GM13976 (cell line): ENCODE measurements around the gene CYP11A1.

Experiments used
- DNase-seq: peaks from one replicate; pipeline ENCODE4 v3.0.0; 2012; ENCODE audit warnings: low spot score
- CTCF ChIP-seq: IDR thresholded peaks from 2 replicates; pipeline ENCODE4 v1.5.1; 2012; ENCODE audit warnings: borderline replicate concordance, mild to moderate bottlenecking; ENCODE audit not compliant: insufficient read depth; ENCODE audit errors: extremely low read depth, missing control alignments, control extremely low read depth
- in situ Hi-C: fragments of 300-500 bp; cut with MboI; formaldehyde crosslinking; loops from one replicate; pipeline ENCODE4 v1.12.0; 2022; ENCODE audit warnings: low sequenced_read_pairs, mixed read lengths, inconsistent platforms; ENCODE audit not compliant: unreplicated experiment

CYP11A1 gene

DNA sequence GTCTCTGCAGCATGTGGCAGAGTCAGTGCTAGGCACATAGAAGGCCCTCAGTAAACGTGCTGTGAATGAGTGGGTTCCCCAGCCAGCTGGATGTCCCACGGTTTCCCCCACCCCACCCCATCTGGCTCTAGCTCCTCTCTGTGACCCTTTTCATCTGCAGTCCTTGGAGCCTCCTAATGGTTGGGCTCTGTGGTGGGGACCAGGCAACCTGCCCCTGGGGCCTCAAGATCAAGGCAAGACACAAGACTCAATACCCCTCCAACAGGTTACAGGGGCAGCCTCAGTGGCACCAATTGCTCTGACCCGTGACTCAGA is 17.1 kb upstream of the CYP11A1 start:
- TF ChIP-seq CTCF, result no peak
- no peak for DNase-seq
- in situ Hi-C loops, result loop anchor here (5.0 kb wide), 1 partner anchor 53 kb away; no protein-coding TSS in a partner anchor

DNA sequence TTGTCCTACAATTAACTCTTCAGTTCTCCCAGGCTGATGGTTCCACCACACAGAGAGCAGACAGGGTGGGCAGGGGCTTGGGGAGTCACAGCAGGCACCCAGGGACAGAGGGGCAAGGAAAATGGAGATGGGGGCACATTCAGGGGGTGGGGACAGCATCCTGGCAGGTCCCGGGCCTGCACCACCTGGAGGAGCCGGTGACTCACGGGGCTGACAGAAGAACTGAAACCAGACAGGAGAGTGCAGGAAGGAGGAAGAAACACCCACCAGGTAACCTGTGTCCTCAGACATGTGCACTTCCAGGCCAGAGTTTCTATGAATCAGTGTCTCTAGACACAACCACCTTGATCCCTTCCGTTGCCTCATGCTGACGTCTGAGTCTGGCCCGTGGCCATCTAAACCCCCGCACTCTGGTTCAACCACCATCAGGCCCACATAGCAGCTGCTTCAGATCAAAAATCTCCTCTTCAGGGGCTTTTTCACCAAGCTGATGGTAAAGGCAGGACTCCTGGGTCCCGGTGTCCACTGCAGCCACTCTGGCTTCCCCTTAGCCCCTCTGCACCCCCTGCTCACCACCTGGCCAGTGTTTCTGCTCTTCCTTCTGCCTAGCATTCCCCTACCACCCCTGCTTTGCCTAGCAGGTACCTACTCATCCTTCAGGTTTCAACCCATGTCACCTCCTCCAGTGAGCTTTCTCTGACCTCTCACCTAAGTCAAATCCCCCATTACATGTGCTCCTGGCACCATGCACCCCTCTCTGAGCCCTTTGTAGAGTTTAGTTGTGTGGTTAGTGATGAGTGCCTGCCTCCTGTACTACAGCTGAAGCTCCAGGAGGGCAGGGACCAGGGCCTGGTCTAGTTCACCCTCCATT is 16.5 kb upstream of the CYP11A1 start:
- DNase-seq, result peak; percentile 87
- TF ChIP-seq CTCF, result peak; percentile 16
- in situ Hi-C loops, result loop anchor here (5.0 kb wide), 1 partner anchor 53 kb away; no protein-coding TSS in a partner anchor

DNA sequence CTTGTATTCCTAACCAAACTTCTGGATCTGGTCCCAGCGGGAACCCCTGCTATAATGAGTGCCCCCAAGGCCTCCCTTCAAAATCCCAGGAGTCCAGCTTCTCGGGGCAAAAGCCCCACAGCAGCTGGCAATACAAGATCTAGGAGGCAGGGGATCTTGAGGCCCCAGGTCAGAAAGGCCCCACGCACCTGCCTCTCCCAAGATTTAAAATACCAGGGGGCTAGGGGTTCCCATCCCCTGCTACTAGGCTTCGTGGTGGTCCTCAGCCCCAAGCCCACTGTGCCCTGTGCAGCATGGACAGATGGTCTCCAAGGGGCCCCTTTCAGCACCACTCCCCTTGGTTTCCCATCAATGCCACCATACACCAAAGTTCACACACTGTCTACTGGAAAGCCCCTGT is 15.8 kb upstream of the CYP11A1 start:
- in situ Hi-C loops, result loop anchor here (5.0 kb wide), 1 partner anchor 54 kb away; no protein-coding TSS in a partner anchor
- no peak for TF ChIP-seq CTCF
- DNase-seq, result no peak

GRCh38 chr15:74382004-74382816 is 14.8 kb upstream of the CYP11A1 start:
- peak; percentile 85 for DNase-seq
- in situ Hi-C loops, result loop anchor here (5.0 kb wide), 1 partner anchor 55 kb away; no protein-coding TSS in a partner anchor
- peak; percentile 95 for TF ChIP-seq CTCF

DNA sequence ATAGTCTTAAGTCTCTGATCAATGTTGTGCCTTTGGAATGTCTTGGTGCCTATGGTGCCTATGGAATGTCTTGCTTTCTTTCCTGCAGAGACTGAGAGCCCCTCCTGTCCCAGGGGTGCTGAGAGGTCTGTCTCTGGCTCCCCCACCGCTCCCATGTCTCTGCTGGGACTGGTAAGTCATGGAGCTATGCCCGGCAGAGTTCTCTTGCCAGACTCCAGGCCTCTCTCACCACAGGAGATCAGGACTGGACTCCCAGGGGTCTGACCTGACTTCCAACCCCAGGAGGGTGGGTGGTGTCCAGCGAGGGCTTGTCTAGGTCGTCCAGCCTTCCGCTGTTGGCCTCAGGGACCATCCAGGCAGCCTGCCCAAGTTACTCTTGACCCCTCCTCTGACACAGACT is 14.0 kb upstream of the CYP11A1 start:
- no peak for TF ChIP-seq CTCF
- no peak for DNase-seq
- in situ Hi-C loops, result loop anchor here (5.0 kb wide), 1 partner anchor 56 kb away; no protein-coding TSS in a partner anchor

DNA sequence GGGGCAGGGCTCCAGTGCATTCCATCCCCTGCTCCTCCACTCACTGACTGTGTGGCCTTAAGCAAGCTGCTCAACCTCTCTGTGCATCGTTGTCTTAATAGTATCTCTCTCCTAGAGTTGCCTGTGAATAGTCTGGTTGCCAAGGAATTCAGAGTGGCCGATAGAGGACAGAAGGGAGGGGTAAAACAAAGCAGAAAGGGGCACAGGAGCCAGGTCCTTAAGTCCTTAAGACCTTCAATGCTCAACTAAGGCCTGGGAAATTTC is 13.7 kb upstream of the CYP11A1 start:
- in situ Hi-C loops, result loop anchor here (5.0 kb wide), 1 partner anchor 56 kb away; no protein-coding TSS in a partner anchor
- no peak for TF ChIP-seq CTCF
- no peak for DNase-seq
